Neuronal stem cell (in vitro differentiated cells): ENCODE data around the gene ERC1.

Experiments used
- DNase-seq: peaks from one replicate; pipeline ENCODE4 v3.0.0-alpha.2; 2013; ENCODE audit warnings: low spot score
- H2AFZ ChIP-seq: one replicate; pipeline ENCODE4 v1.6.1; 2013; ENCODE audit warnings: mild to moderate bottlenecking, low read length, inconsistent platforms
- H2AK5ac ChIP-seq: 2 replicates; pipeline ENCODE4 v1.6.1; 2013; ENCODE audit warnings: low read depth, mild to moderate bottlenecking, inconsistent platforms, low read length, moderate library complexity, mixed read lengths
- H2BK120ac ChIP-seq: 2 replicates; pipeline ENCODE4 v1.6.1; 2013; ENCODE audit warnings: low read depth, mild to moderate bottlenecking, inconsistent platforms, low read length, moderate library complexity, mixed read lengths
- H2BK12ac ChIP-seq: one replicate; pipeline ENCODE4 v1.6.1; 2013; ENCODE audit warnings: low read length, inconsistent platforms
- H2BK15ac ChIP-seq: 2 replicates; pipeline ENCODE4 v1.6.1; 2013; ENCODE audit warnings: mild to moderate bottlenecking, low read length, inconsistent platforms, mixed read lengths
- H2BK5ac ChIP-seq: one replicate; pipeline ENCODE4 v1.6.1; 2013; ENCODE audit warnings: inconsistent platforms, mild to moderate bottlenecking, low read length, moderate library complexity
- H3K14ac ChIP-seq: one replicate; pipeline ENCODE4 v1.6.1; 2013; ENCODE audit warnings: low read length, inconsistent platforms
- H3K18ac ChIP-seq: 2 replicates; pipeline ENCODE4 v1.6.1; 2013; ENCODE audit warnings: low read length, inconsistent platforms
- H3K23ac ChIP-seq: 2 replicates; pipeline ENCODE4 v1.6.1; 2013; ENCODE audit warnings: low read depth, mild to moderate bottlenecking, mixed read lengths, low read length, inconsistent platforms; ENCODE audit not compliant: poor library complexity
- H3K27ac ChIP-seq: replicated peaks from 3 replicates; pipeline ENCODE4 v1.5.1; 2013; ENCODE audit warnings: low read length, inconsistent platforms
- H3K27me3 ChIP-seq, 3 experiments: 2 replicates each; pipeline ENCODE4 v1.6.1; 2013; ENCODE audit warnings: low read length in 3 of 3, mild to moderate bottlenecking in 2 of 3, inconsistent platforms in 1 of 3, low read depth in 1 of 3, mixed read lengths in 1 of 3, moderate library complexity in 1 of 3; ENCODE audit not compliant: control insufficient read depth in 3 of 3, insufficient read depth in 3 of 3
- H3K36me3 ChIP-seq, 2 donors: replicated peaks in 1 of 2; 2 replicates each; pipeline ENCODE4 v1.6.1; 2013; ENCODE audit warnings: low read length in 2 of 2; ENCODE audit not compliant: control insufficient read depth in 2 of 2, insufficient read depth in 2 of 2
- H3K4ac ChIP-seq: 2 replicates; pipeline ENCODE4 v1.6.1; 2013; ENCODE audit warnings: inconsistent platforms, mild to moderate bottlenecking, low read length, moderate library complexity
- H3K4me1 ChIP-seq, 2 donors: 1 replicate in 1 of 2; 2 replicates in 1 of 2; pipeline ENCODE4 v1.6.1; 2013; ENCODE audit warnings: low read length in 2 of 2, low read depth in 1 of 2; ENCODE audit not compliant: control insufficient read depth in 2 of 2, insufficient read depth in 1 of 2
- H3K4me2 ChIP-seq: one replicate; pipeline ENCODE4 v1.6.1; 2013; ENCODE audit warnings: mild to moderate bottlenecking, low read length, inconsistent platforms; ENCODE audit not compliant: insufficient read depth, poor library complexity, severe bottlenecking
- H3K4me3 ChIP-seq, 2 donors: 2 replicates each; pipeline ENCODE4 v1.5.1; 2013; ENCODE audit warnings: low read length in 2 of 2, mild to moderate bottlenecking in 2 of 2, inconsistent platforms in 1 of 2, moderate library complexity in 1 of 2
- H3K79me1 ChIP-seq: one replicate; pipeline ENCODE4 v1.6.1; 2013; ENCODE audit warnings: low read depth, mild to moderate bottlenecking, inconsistent platforms, low read length, moderate library complexity
- H3K9ac ChIP-seq: one replicate; pipeline ENCODE4 v1.6.1; 2013; ENCODE audit warnings: mild to moderate bottlenecking, low read depth, low read length, inconsistent platforms; ENCODE audit not compliant: poor library complexity
- H3K9me3 ChIP-seq, 2 donors: replicated peaks in 1 of 2; 2 replicates each; pipeline versions ENCODE3 to v1.6.1; 2013; ENCODE audit warnings: low read length in 2 of 2, mild to moderate bottlenecking in 2 of 2, inconsistent platforms in 1 of 2, low read depth in 1 of 2, mixed read lengths in 1 of 2, moderate library complexity in 1 of 2; ENCODE audit not compliant: control insufficient read depth in 2 of 2, insufficient read depth in 1 of 2
- H4K8ac ChIP-seq: one replicate; pipeline ENCODE4 v1.6.1; 2013; ENCODE audit warnings: low read depth, mild to moderate bottlenecking, inconsistent platforms, low read length, moderate library complexity
- H4K91ac ChIP-seq: one replicate; pipeline ENCODE4 v1.6.1; 2013; ENCODE audit warnings: low read length, low read depth, mild to moderate bottlenecking, inconsistent platforms; ENCODE audit not compliant: poor library complexity
- WGBS, 2 donors: extraction: QIAGEN DNeasy Blood & Tissue Kit; methylation state at CpG; one replicate each; pipeline ENCODE4 v1.1.7; 2013; ENCODE audit warnings: missing lambda C conversion rate in 2 of 2, mixed read lengths in 1 of 2; ENCODE audit not compliant: insufficient read length in 2 of 2, insufficient replicate concordance in 1 of 2; ENCODE audit errors: extremely low coverage in 2 of 2; 5-methylcytosine and 5-hydroxymethylcytosine counted together

ERC1 gene

GRCh38 chr12:1500095-1500801, 509.2 kb downstream of the ERC1 start:
- Histone ChIP-seq H2BK12ac (peak overlapping the region; percentile 61), H2AFZ (no peak overlapping the region), H3K4me2 (no peak overlapping the region), H2AK5ac (peak overlapping the region; percentile 94), H2BK5ac (peak overlapping the region; percentile 17), H3K18ac (peak overlapping the region; percentile 85), H4K91ac (peak overlapping the region; percentile 42), H2BK120ac (peak overlapping the region; percentile 51), H3K23ac (peak overlapping the region; percentile 45), H4K8ac (no peak overlapping the region), H3K9ac (no peak overlapping the region), H3K27ac (no peak overlapping the region), H3K36me3 (no peaks in the 10 kb centered on the region), H3K79me1 (no peaks in the 10 kb centered on the region), H3K4me3 (no peak overlapping the region), H3K9me3 (peaks cover 13 to 16% of the 10 kb centered on the region in 2 donors), H3K14ac (peak overlapping the region; percentile 22), H2BK15ac (peak overlapping the region; percentile 86), H3K27me3 (no peaks in the 10 kb centered on the region), H3K4ac (peak overlapping the region; percentile 60), H3K4me1 (peaks cover 0 to 2% of the 10 kb centered on the region in 2 donors)
- DNase-seq = no peak
- WGBS, 2 donors = no CpG with 5 or more reads among the region's 36 CpGs

GRCh38 chr12:1501001-1501400, 510.0 kb downstream of the ERC1 start:
- H4K8ac ChIP-seq = no peak overlapping the region
- no peak overlapping the region for H2BK15ac ChIP-seq
- H3K4me1 ChIP-seq = peaks cover 0 to 2% of the 10 kb centered on the region in 2 donors
- WGBS, 2 donors = no CpG with 5 or more reads among the region's 10 CpGs
- no peak overlapping the region for H2BK12ac ChIP-seq
- H3K36me3 ChIP-seq = no peaks in the 10 kb centered on the region
- peak overlapping the region; percentile 51 for H2BK120ac ChIP-seq
- H4K91ac ChIP-seq = no peak overlapping the region
- peak overlapping the region; percentile 17 for H2BK5ac ChIP-seq
- no peak overlapping the region for H3K9ac ChIP-seq
- no peak overlapping the region for H3K18ac ChIP-seq
- no peaks in the 10 kb centered on the region for H3K79me1 ChIP-seq
- H3K9me3 ChIP-seq = peaks cover 13 to 16% of the 10 kb centered on the region in 2 donors
- no peak overlapping the region for H3K23ac ChIP-seq
- no peak overlapping the region for H2AK5ac ChIP-seq
- H3K14ac ChIP-seq = no peak overlapping the region
- H3K4ac ChIP-seq = no peak overlapping the region
- H3K4me3 ChIP-seq = no peak overlapping the region
- H3K4me2 ChIP-seq = no peak overlapping the region
- H3K27ac ChIP-seq = no peak overlapping the region
- DNase-seq = no peak
- no peaks in the 10 kb centered on the region for H3K27me3 ChIP-seq
- H2AFZ ChIP-seq = no peak overlapping the region

DNA sequence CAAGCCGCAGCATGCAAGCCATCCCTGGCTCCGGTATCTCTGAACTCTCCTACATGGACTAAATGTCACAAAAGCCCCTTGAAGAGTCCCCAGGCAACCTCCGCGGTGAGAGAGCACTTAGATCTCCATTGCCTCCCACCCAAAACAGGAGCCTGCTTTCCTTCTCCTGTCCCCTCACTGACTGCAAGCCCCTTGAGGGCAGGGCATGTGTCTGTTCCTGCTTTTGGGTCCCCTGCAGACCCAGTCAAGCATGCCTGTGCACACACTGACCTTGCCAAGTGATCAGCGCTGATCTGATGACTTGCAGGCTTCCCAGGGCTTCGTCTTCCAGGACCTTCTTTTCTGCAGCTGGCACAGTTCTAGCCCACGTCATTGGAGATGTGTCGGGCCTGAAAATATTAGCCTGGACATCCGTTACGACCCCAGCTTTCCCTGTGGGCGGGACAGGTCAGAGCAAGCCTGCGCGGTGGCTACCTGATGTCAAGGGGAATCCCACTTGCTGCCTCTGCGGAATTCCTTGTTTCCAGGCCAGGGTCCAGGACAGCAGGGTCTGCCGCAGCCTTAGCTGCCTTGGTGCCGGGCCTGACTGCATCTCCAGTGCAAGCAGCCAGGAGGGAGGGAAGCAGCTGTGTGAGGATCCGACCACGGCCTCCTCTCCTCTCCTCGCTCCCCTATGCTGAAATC, 510.8 kb downstream of the ERC1 start:
- H2AK5ac ChIP-seq = peak overlapping the region; percentile 7
- no peak overlapping the region for H3K4me2 ChIP-seq
- H4K91ac ChIP-seq = no peak overlapping the region
- no peak overlapping the region for H3K4ac ChIP-seq
- H2BK15ac ChIP-seq = no peak overlapping the region
- peaks cover 0 to 2% of the 10 kb centered on the region in 2 donors for H3K4me1 ChIP-seq
- H3K79me1 ChIP-seq = no peaks in the 10 kb centered on the region
- peak overlapping the region; percentile 2 for H3K14ac ChIP-seq
- H3K27me3 ChIP-seq = peaks cover 0 to 6% (median 0%) of the 10 kb centered on the region in 3 experiments
- no peak overlapping the region for H3K4me3 ChIP-seq
- H2BK120ac ChIP-seq = no peak overlapping the region
- H4K8ac ChIP-seq = no peak overlapping the region
- WGBS, 2 donors = no CpG with 5 or more reads among the region's 19 CpGs
- H3K23ac ChIP-seq = no peak overlapping the region
- H3K9ac ChIP-seq = no peak overlapping the region
- no peak for DNase-seq
- H2AFZ ChIP-seq = no peak overlapping the region
- H3K36me3 ChIP-seq = no peaks in the 10 kb centered on the region
- H3K18ac ChIP-seq = peak overlapping the region; percentile 87
- H3K9me3 ChIP-seq = peaks cover 13 to 16% of the 10 kb centered on the region in 2 donors
- no peak overlapping the region for H3K27ac ChIP-seq
- no peak overlapping the region for H2BK12ac ChIP-seq
- peak overlapping the region; percentile 14 for H2BK5ac ChIP-seq

GRCh38 chr12:1502379-1502720, 511.3 kb downstream of the ERC1 start:
- Histone ChIP-seq H3K9ac (no peak overlapping the region), H3K4me2 (no peak overlapping the region), H2BK5ac (no peak overlapping the region), H3K23ac (no peak overlapping the region), H3K27me3 (peaks cover 0 to 6% (median 0%) of the 10 kb centered on the region in 3 experiments), H3K27ac (no peak overlapping the region), H2BK12ac (no peak overlapping the region), H2AFZ (no peak overlapping the region), H3K4me1 (peaks cover 0 to 2% of the 10 kb centered on the region in 2 donors), H4K91ac (no peak overlapping the region), H2BK15ac (no peak overlapping the region), H2AK5ac (no peak overlapping the region), H3K4ac (no peak overlapping the region), H3K79me1 (no peaks in the 10 kb centered on the region), H2BK120ac (no peak overlapping the region), H3K4me3 (no peak overlapping the region), H3K9me3 (peaks cover 13 to 16% of the 10 kb centered on the region in 2 donors), H3K36me3 (no peaks in the 10 kb centered on the region), H4K8ac (no peak overlapping the region), H3K18ac (no peak overlapping the region), H3K14ac (no peak overlapping the region)
- WGBS, 2 donors = no CpG with 5 or more reads among the region's 6 CpGs
- DNase-seq = no peak
